GM08714 (cell line): ENCODE measurements around the gene LDB1.

ENCODE experiments used
- H3K4me3 ChIP-seq: fragments of 200-500 bp; sonication (Bioruptor generic); 2 replicates; pipeline ENCODE4 v1.5.1; 2014; ENCODE audit warnings: mild to moderate bottlenecking, low read length, inconsistent platforms
- ZNF274 ChIP-seq: IDR thresholded peaks from 2 replicates; pipeline ENCODE4 v1.6.1; 2012; ENCODE audit warnings: mild to moderate bottlenecking, low read depth, low read length

Gene LDB1

DNA sequence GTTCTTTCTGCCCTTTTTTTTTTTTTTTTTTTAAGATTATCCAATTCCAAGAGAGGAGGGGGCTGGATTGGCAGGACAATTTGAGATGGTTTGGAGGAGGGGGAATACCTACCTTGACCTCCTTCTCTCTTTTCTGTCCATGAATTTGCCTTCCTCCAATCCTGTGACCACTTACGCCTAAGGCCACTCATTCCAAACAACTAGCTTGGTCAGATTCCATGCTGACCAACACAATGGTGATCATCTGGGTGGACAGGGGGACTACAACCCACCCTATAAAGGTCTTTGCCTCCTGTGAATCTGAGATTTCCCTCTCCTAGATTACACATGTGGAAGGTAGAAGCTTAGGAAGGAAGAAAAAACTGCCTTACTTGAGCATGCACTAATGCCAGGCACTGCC, 2.3 kb upstream of the LDB1 start:
- no peak overlapping the region for H3K4me3 ChIP-seq

GRCh38 chr10:102121739-102122372, 1.7 kb upstream of the LDB1 start:
- TF ChIP-seq ZNF274 = no peak
- no peak overlapping the region for H3K4me3 ChIP-seq

More for the DNA sequence above, 2.3 kb upstream of the LDB1 start:
- no peak for TF ChIP-seq ZNF274

- H3K4me3 ChIP-seq = peak overlapping the region; percentile 81
- no peak for TF ChIP-seq ZNF274
These were observed 997 bp upstream of the LDB1 start for GRCh38 chr10:102120991-102121738.

GRCh38 chr10:102119417-102120141, 589 bp downstream of the LDB1 start:
- peak overlapping the region; percentile 81 for H3K4me3 ChIP-seq
- no peak for TF ChIP-seq ZNF274

- TF ChIP-seq ZNF274 = no peak
- peak overlapping the region; percentile 81; the same call in 1 of the 2 replicates for H3K4me3 ChIP-seq
These were observed 1.3 kb downstream of the LDB1 start for GRCh38 chr10:102118867-102119266.

- TF ChIP-seq ZNF274 = no peak
- H3K4me3 ChIP-seq = no peak overlapping the region; the same call in 1 of the 2 replicates
These were observed 2.6 kb downstream of the LDB1 start for GRCh38 chr10:102117391-102118159.

- no peak overlapping the region for H3K4me3 ChIP-seq
- no peak for TF ChIP-seq ZNF274
These were observed 3.5 kb downstream of the LDB1 start for GRCh38 chr10:102116656-102117055.

DNA sequence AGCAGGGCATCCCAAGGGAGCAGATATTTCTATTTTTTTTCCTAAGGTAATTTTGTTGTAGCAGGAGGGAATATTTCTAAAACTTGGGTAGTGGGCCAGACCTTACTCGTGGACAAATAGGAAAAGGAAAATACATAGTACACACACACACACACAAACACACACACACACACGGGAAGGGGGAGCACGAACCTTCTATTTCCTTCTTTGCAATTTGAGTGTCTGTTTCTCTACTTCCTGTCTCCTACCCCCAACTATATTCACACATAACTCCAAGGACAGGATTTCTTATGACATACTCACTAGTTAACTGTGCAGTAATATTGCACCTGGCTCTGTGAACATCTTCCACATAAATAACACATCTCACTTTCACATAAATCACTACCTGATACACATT, 4.4 kb downstream of the LDB1 start:
- no peak for TF ChIP-seq ZNF274
- H3K4me3 ChIP-seq = peak overlapping the region; percentile 35; the same call in 1 of the 2 replicates

GRCh38 chr10:102114861-102115618, 5.1 kb downstream of the LDB1 start:
- H3K4me3 ChIP-seq = peak overlapping the region; percentile 64
- no peak for TF ChIP-seq ZNF274

DNA sequence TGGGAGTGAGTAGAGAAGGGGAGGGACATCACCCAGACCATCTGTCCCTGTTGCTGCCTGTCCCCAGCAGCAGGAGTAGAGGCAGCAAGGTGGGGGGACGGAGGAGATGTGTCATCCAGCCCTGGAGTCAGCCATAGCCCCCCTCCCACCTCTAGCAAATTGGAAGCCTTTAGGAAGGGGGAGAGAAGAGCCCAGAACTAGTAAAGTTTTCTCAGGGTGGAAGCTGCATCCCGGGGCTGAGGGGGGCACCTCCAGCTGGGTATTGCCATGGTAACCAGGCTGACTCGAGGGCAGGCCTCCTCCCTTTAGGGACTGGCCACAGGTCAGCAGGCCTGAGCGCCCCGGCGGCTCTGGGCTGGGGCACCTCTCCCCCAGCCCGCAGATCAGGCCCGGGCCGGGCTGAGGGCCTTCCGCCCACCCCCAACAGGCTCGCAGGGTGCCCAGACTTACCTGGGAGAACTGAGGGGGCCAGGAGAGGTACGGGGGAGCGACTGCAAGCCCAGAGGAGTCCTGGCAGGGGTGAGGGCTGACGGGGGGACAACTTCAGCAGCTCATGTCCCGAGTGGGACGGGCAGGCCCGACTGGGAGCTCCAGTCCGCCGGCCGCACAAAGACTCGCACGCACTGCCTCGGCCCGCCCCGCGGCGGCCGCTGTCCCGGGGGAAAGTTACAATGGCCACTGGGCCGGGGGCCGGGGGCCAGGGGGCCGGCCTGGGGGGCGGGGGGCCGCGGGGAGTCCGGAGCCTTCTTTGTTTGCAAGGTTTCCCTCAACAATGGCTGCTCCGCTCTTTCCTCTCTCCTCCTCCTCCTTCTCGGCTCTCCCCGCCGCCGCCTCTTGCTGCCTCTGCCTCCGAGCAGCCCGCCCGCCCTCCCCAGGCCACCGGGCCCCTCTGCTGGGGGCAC, 6.0 kb downstream of the LDB1 start:
- H3K4me3 ChIP-seq = peak overlapping the region; percentile 64
- no peak for TF ChIP-seq ZNF274

GRCh38 chr10:102113261-102113955, 6.8 kb downstream of the LDB1 start:
- no peak for TF ChIP-seq ZNF274
- H3K4me3 ChIP-seq = peak overlapping the region; percentile 64

GRCh38 chr10:102112210-102112817, 7.9 kb downstream of the LDB1 start:
- TF ChIP-seq ZNF274 = no peak
- no peak overlapping the region; the same call in 1 of the 2 replicates for H3K4me3 ChIP-seq
